Measurements from ENCODE around the gene LOXL1. TPM values are rescaled to one million over a fixed set of nuclear protein-coding genes. Genes with fewer than 3 reads are reported as not detected.

LOXL1 gene
- total RNA-seq, 1 experiment from 2014 or later: 4.9 TPM

- Mint-ChIP-seq H3K36me3 (ENCODE audit: insufficient read depth, unreplicated experiment) (no peaks in the 10 kb centered on the region), H3K9me3 (ENCODE audit: unreplicated experiment) (no peaks in the 10 kb centered on the region), H3K27me3 (ENCODE audit: insufficient read depth, unreplicated experiment) (no peaks in the 10 kb centered on the region), H3K4me1 (ENCODE audit: insufficient read depth, unreplicated experiment) (peaks cover 9% of the 10 kb centered on the region), H3K4me3 (ENCODE audit: unreplicated experiment) (no peak overlapping the region), H3K27ac (ENCODE audit: low read depth, unreplicated experiment) (no peak overlapping the region)
- TF ChIP-seq, protein P1, sequence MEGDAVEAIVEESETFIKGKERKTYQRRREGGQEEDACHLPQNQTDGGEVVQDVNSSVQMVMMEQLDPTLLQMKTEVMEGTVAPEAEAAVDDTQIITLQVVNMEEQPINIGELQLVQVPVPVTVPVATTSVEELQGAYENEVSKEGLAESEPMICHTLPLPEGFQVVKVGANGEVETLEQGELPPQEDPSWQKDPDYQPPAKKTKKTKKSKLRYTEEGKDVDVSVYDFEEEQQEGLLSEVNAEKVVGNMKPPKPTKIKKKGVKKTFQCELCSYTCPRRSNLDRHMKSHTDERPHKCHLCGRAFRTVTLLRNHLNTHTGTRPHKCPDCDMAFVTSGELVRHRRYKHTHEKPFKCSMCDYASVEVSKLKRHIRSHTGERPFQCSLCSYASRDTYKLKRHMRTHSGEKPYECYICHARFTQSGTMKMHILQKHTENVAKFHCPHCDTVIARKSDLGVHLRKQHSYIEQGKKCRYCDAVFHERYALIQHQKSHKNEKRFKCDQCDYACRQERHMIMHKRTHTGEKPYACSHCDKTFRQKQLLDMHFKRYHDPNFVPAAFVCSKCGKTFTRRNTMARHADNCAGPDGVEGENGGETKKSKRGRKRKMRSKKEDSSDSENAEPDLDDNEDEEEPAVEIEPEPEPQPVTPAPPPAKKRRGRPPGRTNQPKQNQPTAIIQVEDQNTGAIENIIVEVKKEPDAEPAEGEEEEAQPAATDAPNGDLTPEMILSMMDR (IDR thresholded peaks at IDR 0.05; ENCODE audit: unreplicated experiment): no peak
- DNase-seq (ENCODE audit: unreplicated experiment): no peak
- POLR2A ChIA-PET: no interaction called here
- no TSS peak for BruUV-seq (replicated peaks)
- CTCF ChIA-PET: interaction anchor here (0.7 kb wide), 1 partner anchor 425 kb away, joined by 6 read pairs; no protein-coding TSS in a partner anchor
- intact Hi-C loops (cut with micrococcal nuclease): no loop called here
These were observed 4.1 kb downstream of the LOXL1 start for GRCh38 chr15:73930371-73930770.

GRCh38 chr15:73930790-73931281, 4.6 kb downstream of the LOXL1 start:
- intact Hi-C loops (cut with micrococcal nuclease): no loop called here
- DNase-seq (ENCODE audit: unreplicated experiment): no peak
- TF ChIP-seq, protein P1 (IDR thresholded peaks at IDR 0.05; ENCODE audit: unreplicated experiment): no peak
- Mint-ChIP-seq H3K27me3 (ENCODE audit: insufficient read depth, unreplicated experiment) (no peaks in the 10 kb centered on the region), H3K4me3 (ENCODE audit: unreplicated experiment) (no peak overlapping the region), H3K4me1 (ENCODE audit: insufficient read depth, unreplicated experiment) (peaks cover 13% of the 10 kb centered on the region), H3K36me3 (ENCODE audit: insufficient read depth, unreplicated experiment) (no peaks in the 10 kb centered on the region), H3K27ac (ENCODE audit: low read depth, unreplicated experiment) (no peak overlapping the region), H3K9me3 (ENCODE audit: unreplicated experiment) (no peaks in the 10 kb centered on the region)
- BruUV-seq (replicated peaks): no TSS peak
- CTCF ChIA-PET: no interaction called here
- POLR2A ChIA-PET: no interaction called here

DNA sequence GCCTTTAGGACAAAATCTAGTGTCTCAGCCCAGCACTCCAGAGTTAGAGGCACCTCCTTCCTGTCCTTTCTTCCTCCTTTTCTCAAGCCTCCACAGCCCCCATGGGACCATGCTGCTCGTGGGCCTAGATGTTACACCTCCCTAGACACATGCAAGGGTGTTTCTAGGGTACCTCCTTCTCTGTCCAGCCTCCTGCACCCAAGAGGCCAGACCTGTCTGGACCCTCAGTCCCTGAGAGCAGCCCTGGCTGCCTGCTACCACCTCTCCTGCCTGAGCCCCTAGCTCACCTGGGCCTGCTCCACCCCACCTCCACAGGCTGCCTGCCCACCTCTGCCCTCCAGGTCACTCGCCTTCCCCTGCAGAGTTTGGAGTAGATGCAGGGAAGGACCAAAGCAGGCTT, 5.2 kb downstream of the LOXL1 start:
- ChIA-PET POLR2A (no interaction called here), CTCF (interaction anchor here (0.5 kb wide), 1 partner anchor 22 kb away, joined by 4 read pairs; no protein-coding TSS in a partner anchor)
- H3K9me3 Mint-ChIP-seq (ENCODE audit: unreplicated experiment): no peaks in the 10 kb centered on the region
- H3K36me3 Mint-ChIP-seq (ENCODE audit: insufficient read depth, unreplicated experiment): no peaks in the 10 kb centered on the region
- TF ChIP-seq, protein P1 (IDR thresholded peaks at IDR 0.05; ENCODE audit: unreplicated experiment): no peak
- BruUV-seq (replicated peaks): no TSS peak
- DNase-seq (ENCODE audit: unreplicated experiment): no peak
- no peak overlapping the region for H3K4me3 Mint-ChIP-seq (ENCODE audit: unreplicated experiment)
- H3K4me1 Mint-ChIP-seq (ENCODE audit: insufficient read depth, unreplicated experiment): peaks cover 17% of the 10 kb centered on the region
- intact Hi-C loops (cut with micrococcal nuclease): no loop called here
- no peak overlapping the region for H3K27ac Mint-ChIP-seq (ENCODE audit: low read depth, unreplicated experiment)
- H3K27me3 Mint-ChIP-seq (ENCODE audit: insufficient read depth, unreplicated experiment): no peaks in the 10 kb centered on the region

DNA sequence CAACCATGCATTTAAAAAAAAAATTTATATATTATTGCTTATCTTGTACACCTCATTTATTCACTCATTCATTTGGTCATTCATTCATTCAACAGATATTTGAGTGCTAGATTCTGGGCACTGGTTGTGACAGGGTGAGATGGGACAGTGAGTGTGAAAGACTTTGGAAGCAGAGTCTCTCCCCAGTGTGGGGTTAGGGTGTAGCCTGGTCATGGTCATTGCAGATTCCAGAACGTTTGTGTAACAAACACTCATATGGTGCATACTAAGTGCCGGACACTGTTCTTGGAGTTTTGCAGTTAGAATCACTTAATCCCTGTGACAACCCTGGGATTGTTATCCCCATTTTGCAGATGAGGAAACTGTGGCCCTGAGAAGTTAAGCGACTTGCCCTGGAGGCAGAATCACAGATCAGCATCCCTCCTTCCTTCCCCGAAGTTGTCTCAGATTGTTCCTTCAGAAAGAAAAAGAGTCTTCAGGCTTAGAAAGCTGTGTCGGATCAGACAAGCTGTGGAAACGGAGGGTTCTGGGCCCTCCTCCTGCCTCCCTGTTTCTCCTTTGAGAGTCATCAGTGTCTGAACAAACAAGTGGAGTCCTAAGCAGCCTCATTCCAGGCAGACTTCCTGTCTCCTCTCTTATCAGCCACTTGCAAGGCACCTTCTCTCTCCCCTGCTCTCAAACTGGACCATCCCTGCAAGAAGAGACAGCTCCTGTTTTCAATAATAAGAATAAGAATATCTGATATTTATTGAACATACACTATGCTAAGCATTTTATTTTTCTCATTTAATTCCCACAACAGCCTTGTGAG, 6.3 kb downstream of the LOXL1 start:
- Mint-ChIP-seq H3K27ac (ENCODE audit: low read depth, unreplicated experiment) (no peak overlapping the region), H3K27me3 (ENCODE audit: insufficient read depth, unreplicated experiment) (no peaks in the 10 kb centered on the region), H3K4me3 (ENCODE audit: unreplicated experiment) (no peak overlapping the region), H3K36me3 (ENCODE audit: insufficient read depth, unreplicated experiment) (no peaks in the 10 kb centered on the region), H3K9me3 (ENCODE audit: unreplicated experiment) (no peaks in the 10 kb centered on the region), H3K4me1 (ENCODE audit: insufficient read depth, unreplicated experiment) (peaks cover 20% of the 10 kb centered on the region)
- no TSS peak for BruUV-seq (replicated peaks)
- TF ChIP-seq, protein P1 (IDR thresholded peaks at IDR 0.05; ENCODE audit: unreplicated experiment): no peak
- POLR2A ChIA-PET: no interaction called here
- intact Hi-C loops (cut with micrococcal nuclease): no loop called here
- CTCF ChIA-PET: no interaction called here
- DNase-seq (ENCODE audit: unreplicated experiment): no peak
